NCI-H524 (cell line): ENCODE results near the gene RNF217.

ENCODE experiments used
- DNase-seq, 2 experiments: peaks; one replicate each; lab custom pipeline; 2025; lab: John Stamatoyannopoulos, UW

The RNF217 gene

GRCh38 chr6:125097186-125097585, 134.9 kb downstream of the RNF217 start:
- no peak for DNase-seq

- DNase-seq = no peak
These were observed 136.0 kb downstream of the RNF217 start for GRCh38 chr6:125098253-125098652.

GRCh38 chr6:125099211-125100073, 137.2 kb downstream of the RNF217 start:
- peak; percentile 39 to 76 for DNase-seq

- DNase-seq = no peak
These were observed 137.9 kb downstream of the RNF217 start for GRCh38 chr6:125100074-125100652.

- no peak for DNase-seq
These were observed 138.9 kb downstream of the RNF217 start for GRCh38 chr6:125101128-125101527.

GRCh38 chr6:125101631-125102030, 139.4 kb downstream of the RNF217 start:
- DNase-seq = no peak

- no peak for DNase-seq
These were observed 140.2 kb downstream of the RNF217 start for GRCh38 chr6:125102411-125102810.

- no peak for DNase-seq
These were observed 140.7 kb downstream of the RNF217 start for GRCh38 chr6:125102891-125103290.

GRCh38 chr6:125104425-125104824, 142.2 kb downstream of the RNF217 start:
- peak in 1 of 2 experiments; percentile 13 for DNase-seq

- DNase-seq = no peak
These were observed 144.8 kb downstream of the RNF217 start for GRCh38 chr6:125107048-125107447.

- no peak for DNase-seq
These were observed 145.7 kb downstream of the RNF217 start for GRCh38 chr6:125107896-125108295.

- DNase-seq = no peak
These were observed 147.8 kb downstream of the RNF217 start for GRCh38 chr6:125110056-125110455.

GRCh38 chr6:125111219-125111983, 149.2 kb downstream of the RNF217 start:
- DNase-seq = no peak

- peak in 1 of 2 experiments; percentile 20 for DNase-seq
These were observed 150.7 kb downstream of the RNF217 start for GRCh38 chr6:125112934-125113333.

GRCh38 chr6:125114248-125114858, 152.1 kb downstream of the RNF217 start:
- DNase-seq = peak; percentile 42 to 75

- no peak for DNase-seq
These were observed 153.9 kb downstream of the RNF217 start for GRCh38 chr6:125116170-125116569.

- DNase-seq = no peak
These were observed 154.5 kb downstream of the RNF217 start for GRCh38 chr6:125116710-125117109.

- DNase-seq = no peak
These were observed 155.6 kb downstream of the RNF217 start for GRCh38 chr6:125117818-125118217.

- DNase-seq = peak; percentile 20 to 72
These were observed 157.9 kb downstream of the RNF217 start for GRCh38 chr6:125120054-125120590.

GRCh38 chr6:125121894-125122293, 159.7 kb downstream of the RNF217 start:
- DNase-seq = no peak

- no peak for DNase-seq
These were observed 160.8 kb downstream of the RNF217 start for GRCh38 chr6:125123051-125123450.

GRCh38 chr6:125123468-125124048, 161.3 kb downstream of the RNF217 start:
- no peak for DNase-seq
